Smooth muscle cell of the brain vasculature (primary cell): Measurements from ENCODE around the gene FKBP2.

Experiments used
- DNase-seq: peaks from one replicate; pipeline ENCODE4 v3.0.0-alpha.2; 2012; ENCODE audit warnings: low read depth, low spot score

The FKBP2 gene

GRCh38 chr11:64219354-64219684 lies 21.6 kb upstream of the FKBP2 start:
- DNase-seq: no peak

GRCh38 chr11:64219755-64220154 lies 21.1 kb upstream of the FKBP2 start:
- no peak for DNase-seq

- no peak for DNase-seq
These were observed 20.6 kb upstream of the FKBP2 start for GRCh38 chr11:64220271-64220670.

GRCh38 chr11:64220798-64221197 lies 20.1 kb upstream of the FKBP2 start:
- DNase-seq: no peak

- no peak for DNase-seq
These were observed 18.3 kb upstream of the FKBP2 start for GRCh38 chr11:64222651-64223000.

- DNase-seq: no peak
These were observed 17.8 kb upstream of the FKBP2 start for GRCh38 chr11:64223001-64223651.

- DNase-seq: no peak
These were observed 16.6 kb upstream of the FKBP2 start for GRCh38 chr11:64224151-64224890.

GRCh38 chr11:64224891-64225607 lies 15.8 kb upstream of the FKBP2 start:
- no peak for DNase-seq

GRCh38 chr11:64225608-64226506 lies 15.0 kb upstream of the FKBP2 start, which contains the start of the genes NUDT22 and TRPT1:
NUDT22 (plus strand) TSS chr11:64226274; CDS start chr11:64226653, 379 bp downstream.
TRPT1 (minus strand) TSS chr11:64226186; CDS start chr11:64225860, 326 bp downstream.
- peak; percentile 46 for DNase-seq

GRCh38 chr11:64226507-64227051 lies 14.3 kb upstream of the FKBP2 start:
- DNase-seq: no peak

GRCh38 chr11:64227405-64227956 lies 13.4 kb upstream of the FKBP2 start:
- no peak for DNase-seq

GRCh38 chr11:64229090-64229743 lies 11.7 kb upstream of the FKBP2 start:
- no peak for DNase-seq

- DNase-seq: no peak
These were observed 11.1 kb upstream of the FKBP2 start for GRCh38 chr11:64229744-64230170.

GRCh38 chr11:64230171-64230984 lies 10.5 kb upstream of the FKBP2 start, which contains the start of gene DNAJC4:
DNAJC4 (plus strand) TSS chr11:64230548; CDS start chr11:64230855, 307 bp downstream.
- DNase-seq: peak; percentile 76

GRCh38 chr11:64230985-64231365 lies 9.9 kb upstream of the FKBP2 start:
- DNase-seq: no peak

GRCh38 chr11:64231546-64231945 lies 9.3 kb upstream of the FKBP2 start:
- DNase-seq: no peak

GRCh38 chr11:64232182-64232966 lies 8.5 kb upstream of the FKBP2 start:
- no peak for DNase-seq

GRCh38 chr11:64232967-64233315 lies 8.0 kb upstream of the FKBP2 start:
- DNase-seq: no peak
